ENCODE results near the gene TGM5.
"Not testable (repeated sequence)": the region's sequence is repeated elsewhere in the genome, so short reads cannot be mapped to it uniquely, and the experiment has no call there.

TGM5 gene

DNA sequence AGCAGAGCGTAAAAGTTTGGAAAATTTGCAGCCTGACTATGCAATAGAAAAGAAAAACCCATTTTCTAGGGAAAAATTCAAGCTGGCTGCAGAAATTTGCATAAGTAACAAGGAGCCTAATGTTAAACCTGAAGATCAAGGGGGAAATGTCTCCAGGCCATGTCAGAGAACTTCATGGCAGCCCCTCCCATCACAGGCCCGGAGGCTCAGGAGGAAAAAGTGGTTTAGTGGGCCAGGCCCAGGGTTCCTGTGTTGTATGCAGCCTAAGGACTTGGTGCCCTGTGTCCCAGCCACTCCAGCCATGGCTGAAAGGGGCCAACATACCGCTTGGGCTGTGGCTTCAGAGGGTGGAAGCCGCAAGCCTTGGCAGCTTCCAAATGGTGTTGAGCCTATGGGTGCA lies 68.2 kb downstream of the TGM5 start:
- H3K4me3 Mint-ChIP-seq; H3K4me1 Mint-ChIP-seq (ENCODE audit: low read depth in 2 of 2); H3K9me3 Mint-ChIP-seq; H3K27ac Mint-ChIP-seq; H3K27me3 Mint-ChIP-seq; DNase-seq; ATAC-seq (replicated peaks): not testable (repeated sequence)
- H3K36me3 Mint-ChIP-seq (ENCODE audit: insufficient read depth), result peaks cover 45% of the 10 kb centered on the region

DNA sequence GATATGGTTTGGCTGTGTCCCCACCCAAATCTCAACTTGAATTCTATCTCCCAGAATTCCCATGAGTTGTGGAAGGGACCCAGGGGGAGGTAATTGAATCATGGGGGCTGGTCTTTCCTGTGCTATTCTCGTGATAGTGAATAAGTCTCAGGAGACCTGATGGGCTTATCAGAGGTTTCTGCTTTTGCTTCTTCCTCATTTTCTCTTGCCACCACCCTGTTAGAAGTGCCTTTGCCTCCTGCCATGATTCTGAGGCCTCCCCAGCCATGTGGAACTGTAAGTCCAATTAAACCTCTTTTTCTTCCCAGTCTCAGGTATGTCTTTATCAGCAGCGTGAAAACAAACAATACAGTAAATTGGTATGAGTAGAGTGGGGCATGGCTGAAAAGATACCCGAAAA lies 69.0 kb downstream of the TGM5 start:
- H3K27me3 Mint-ChIP-seq; H3K4me3 Mint-ChIP-seq; ATAC-seq (replicated peaks); DNase-seq; H3K9me3 Mint-ChIP-seq; H3K4me1 Mint-ChIP-seq (ENCODE audit: low read depth in 2 of 2); H3K27ac Mint-ChIP-seq: not testable (repeated sequence)
- H3K36me3 Mint-ChIP-seq (ENCODE audit: insufficient read depth), result peaks cover 53% of the 10 kb centered on the region

DNA sequence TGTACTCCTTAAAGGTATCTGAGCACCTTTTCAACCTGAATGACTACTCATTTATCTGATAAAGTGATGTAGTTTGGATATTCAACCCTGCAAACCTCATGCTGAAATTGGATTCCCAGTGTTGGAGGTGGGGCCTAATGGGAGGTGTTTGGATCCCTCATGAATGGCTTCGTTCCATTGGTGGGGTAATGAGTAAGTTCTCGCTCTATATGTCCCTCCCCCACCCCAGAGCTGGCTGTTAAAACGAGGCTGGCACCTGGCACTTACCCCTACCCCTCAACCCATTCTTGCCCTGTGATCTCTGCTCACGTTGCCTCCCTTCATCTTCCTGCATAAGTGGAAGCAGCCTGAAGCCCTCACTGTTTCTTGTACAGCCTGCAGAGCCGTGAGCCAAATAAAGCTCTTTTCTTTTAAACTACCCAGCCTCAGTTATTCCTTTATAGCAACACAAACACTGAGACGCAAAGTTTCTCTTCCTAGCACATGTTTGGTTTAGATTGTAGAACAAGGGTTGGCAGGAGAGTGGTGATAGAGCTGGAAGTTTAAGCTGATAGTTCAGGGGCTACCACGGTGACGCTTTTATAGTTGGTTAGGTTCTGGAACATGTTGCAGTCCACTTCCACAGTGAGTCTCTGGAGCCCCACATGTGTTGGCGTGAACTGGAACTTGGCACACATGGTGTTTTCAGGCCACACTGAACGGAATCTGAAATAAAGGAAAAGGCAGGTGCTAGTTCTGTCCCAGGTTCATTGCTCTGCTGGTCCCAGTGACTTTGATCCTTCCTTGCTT lies 69.8 kb downstream of the TGM5 start:
- Mint-ChIP-seq H3K27ac (no peak overlapping the region), H3K36me3 (ENCODE audit: insufficient read depth) (peaks cover 61% of the 10 kb centered on the region), H3K27me3 (no peaks in the 10 kb centered on the region), H3K9me3 (no peaks in the 10 kb centered on the region), H3K4me3 (no peak overlapping the region), H3K4me1 (ENCODE audit: low read depth in 2 of 2) (peaks cover 0 to 3% of the 10 kb centered on the region in 2 donors)
- DNase-seq, result no peak
- ATAC-seq (replicated peaks), result no peak

- H3K4me3 Mint-ChIP-seq, result no peak overlapping the region
- no peak for ATAC-seq (replicated peaks)
- peaks cover 0 to 19% of the 10 kb centered on the region in 2 donors for H3K4me1 Mint-ChIP-seq (ENCODE audit: low read depth in 2 of 2)
- H3K9me3 Mint-ChIP-seq, result no peaks in the 10 kb centered on the region
- H3K27me3 Mint-ChIP-seq, result no peaks in the 10 kb centered on the region
- H3K36me3 Mint-ChIP-seq (ENCODE audit: insufficient read depth), result peaks cover 76% of the 10 kb centered on the region
- no peak for DNase-seq
- no peak overlapping the region for H3K27ac Mint-ChIP-seq
Measured at GRCh38 chr15:43194795-43195194, 71.9 kb downstream of the TGM5 start.

- Mint-ChIP-seq H3K9me3 (no peaks in the 10 kb centered on the region), H3K27ac (no peak overlapping the region), H3K36me3 (ENCODE audit: insufficient read depth) (peaks cover 84% of the 10 kb centered on the region), H3K27me3 (no peaks in the 10 kb centered on the region), H3K4me1 (ENCODE audit: low read depth in 2 of 2) (peaks cover 5 to 26% of the 10 kb centered on the region in 2 donors), H3K4me3 (no peak overlapping the region)
- ATAC-seq (replicated peaks), result no peak
- DNase-seq, result no peak
Measured at GRCh38 chr15:43193710-43194109, 73.0 kb downstream of the TGM5 start.

GRCh38 chr15:43190178-43190577 lies 76.5 kb downstream of the TGM5 start:
- ATAC-seq (replicated peaks) (no peak), DNase-seq (no peak)
- Mint-ChIP-seq H3K4me3 (no peak overlapping the region), H3K27ac (no peak overlapping the region), H3K4me1 (ENCODE audit: low read depth in 2 of 2) (peaks cover 21 to 45% of the 10 kb centered on the region in 2 donors), H3K27me3 (no peaks in the 10 kb centered on the region), H3K36me3 (ENCODE audit: insufficient read depth) (peaks cover 80% of the 10 kb centered on the region), H3K9me3 (no peaks in the 10 kb centered on the region)

DNA sequence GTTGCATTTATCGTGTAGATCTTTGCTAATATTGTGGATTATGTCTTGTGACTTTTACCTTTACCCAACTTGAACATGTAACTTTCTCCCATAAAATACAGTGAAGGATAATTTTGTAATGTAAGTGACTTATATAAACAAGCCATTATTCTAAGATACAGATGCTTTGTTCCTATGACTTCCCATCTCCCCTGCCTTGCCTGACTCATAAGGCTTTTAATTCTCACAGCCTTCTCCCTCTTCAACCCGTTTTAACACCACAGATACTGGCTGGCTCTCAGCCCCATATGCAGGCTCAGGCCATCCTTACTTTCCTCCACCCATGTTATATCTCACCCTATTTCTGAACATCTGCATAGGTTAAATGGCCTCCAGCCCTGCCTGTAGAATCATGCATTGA lies 77.4 kb downstream of the TGM5 start:
- H3K27ac Mint-ChIP-seq, result peak overlapping the region in 1 of 2 donors; percentile 21

GRCh38 chr15:43187544-43188155 lies 79.1 kb downstream of the TGM5 start:
- no peaks in the 10 kb centered on the region for H3K9me3 Mint-ChIP-seq
- DNase-seq, result no peak
- H3K36me3 Mint-ChIP-seq (ENCODE audit: insufficient read depth), result peaks cover 62% of the 10 kb centered on the region
- peak overlapping the region; percentile 28 to 71 for H3K27ac Mint-ChIP-seq
- no peaks in the 10 kb centered on the region for H3K27me3 Mint-ChIP-seq
- no peak for ATAC-seq (replicated peaks)
- H3K4me1 Mint-ChIP-seq (ENCODE audit: low read depth in 2 of 2), result peaks cover 28 to 45% of the 10 kb centered on the region in 2 donors
- peak overlapping the region; percentile 90 to 92 for H3K4me3 Mint-ChIP-seq

More for the DNA sequence above, 77.4 kb downstream of the TGM5 start:
- Mint-ChIP-seq H3K27me3 (no peaks in the 10 kb centered on the region), H3K4me1 (ENCODE audit: low read depth in 2 of 2) (peaks cover 28 to 45% of the 10 kb centered on the region in 2 donors), H3K9me3 (no peaks in the 10 kb centered on the region), H3K36me3 (ENCODE audit: insufficient read depth) (peaks cover 78% of the 10 kb centered on the region), H3K4me3 (peak overlapping the region in 1 of 2 donors; percentile 9)
- ATAC-seq (replicated peaks) (no peak), DNase-seq (no peak)

DNA sequence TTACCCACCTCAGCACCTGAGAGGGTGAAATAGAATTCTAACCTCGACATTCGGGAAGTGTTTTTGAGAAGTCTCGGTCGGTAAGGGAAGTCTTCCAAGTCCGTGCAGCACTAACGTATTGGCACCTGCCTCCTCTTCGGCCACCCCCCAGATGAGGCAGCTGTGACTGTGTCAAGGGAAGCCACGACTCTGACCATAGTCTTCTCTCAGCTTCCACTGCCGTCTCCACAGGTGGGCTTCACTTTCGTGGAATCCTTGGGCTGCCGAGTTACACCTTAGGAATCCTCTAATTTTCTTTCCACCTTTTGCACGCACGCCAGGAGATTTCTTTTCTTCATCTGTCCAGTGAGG lies 80.8 kb downstream of the TGM5 start:
- Mint-ChIP-seq H3K9me3 (no peaks in the 10 kb centered on the region), H3K4me3 (peak overlapping the region; percentile 90 to 92), H3K27ac (peak overlapping the region; percentile 96 to 98), H3K36me3 (ENCODE audit: insufficient read depth) (peaks cover 49% of the 10 kb centered on the region), H3K4me1 (ENCODE audit: low read depth in 2 of 2) (peaks cover 28 to 41% of the 10 kb centered on the region in 2 donors), H3K27me3 (no peaks in the 10 kb centered on the region)
- no peak for ATAC-seq (replicated peaks)
- no peak for DNase-seq

GRCh38 chr15:43185157-43186002 lies 81.3 kb downstream of the TGM5 start, which contains the start of gene CCNDBP1:
CCNDBP1 (plus strand) TSS chr15:43185403; CDS start chr15:43185499, 96 bp downstream.
- peaks cover 44% of the 10 kb centered on the region for H3K36me3 Mint-ChIP-seq (ENCODE audit: insufficient read depth)
- DNase-seq, result peak; percentile 82 to 85 (median 85)
- peaks cover 28 to 35% of the 10 kb centered on the region in 2 donors for H3K4me1 Mint-ChIP-seq (ENCODE audit: low read depth in 2 of 2)

DNA sequence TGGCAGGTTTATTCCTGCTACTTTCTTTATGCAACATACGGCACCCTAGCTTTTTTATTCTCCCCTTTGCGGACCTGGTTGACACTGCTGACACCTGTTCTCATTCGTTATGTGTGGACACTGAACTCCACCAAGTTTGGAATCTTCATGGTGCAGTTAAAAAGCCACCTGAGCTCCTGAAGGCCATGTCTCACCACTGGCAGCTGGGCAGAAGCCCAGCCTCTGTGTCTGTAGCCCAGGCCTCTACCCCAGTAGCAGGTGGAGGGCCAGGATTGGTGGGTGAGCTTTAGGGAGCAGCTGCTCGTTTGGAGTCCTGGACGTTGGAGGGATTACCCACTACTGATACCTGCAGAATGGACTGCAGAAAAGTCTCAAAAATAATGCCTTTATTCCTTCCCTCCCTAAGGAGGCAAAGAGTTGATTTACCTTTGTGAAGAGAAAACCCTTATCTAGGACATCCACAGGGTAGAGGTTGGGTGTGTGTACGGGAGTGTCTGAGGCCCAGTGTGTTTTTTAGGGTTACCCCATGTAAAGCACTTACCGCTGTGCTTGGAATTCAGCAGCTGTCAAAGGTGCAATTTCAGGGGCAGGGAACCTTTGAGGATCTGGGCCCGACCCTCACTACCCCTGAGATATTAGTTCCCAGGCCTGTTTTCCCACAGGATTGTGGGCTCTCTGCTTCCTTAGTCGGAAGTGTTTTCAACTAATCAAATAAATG lies 82.2 kb downstream of the TGM5 start:
- Mint-ChIP-seq H3K36me3 (ENCODE audit: insufficient read depth) (peaks cover 40% of the 10 kb centered on the region), H3K4me3 (peak overlapping the region; percentile 90 to 92), H3K27ac (peak overlapping the region; percentile 96 to 98), H3K4me1 (ENCODE audit: low read depth in 2 of 2) (peaks cover 27% of the 10 kb centered on the region in 2 donors), H3K27me3 (no peaks in the 10 kb centered on the region), H3K9me3 (no peaks in the 10 kb centered on the region)
- ATAC-seq (replicated peaks), result no peak
- DNase-seq, result no peak

More at GRCh38 chr15:43185157-43186002, 81.3 kb downstream of the TGM5 start, which contains the start of gene CCNDBP1:
- Mint-ChIP-seq H3K27ac (peak within 1 kb of the TSS; percentile 96 to 98), H3K9me3 (no peaks in the 10 kb centered on the region), H3K4me3 (peak within 1 kb of the TSS; percentile 90 to 92), H3K27me3 (no peaks in the 10 kb centered on the region)
- peak; percentile 84 for ATAC-seq (replicated peaks)

DNA sequence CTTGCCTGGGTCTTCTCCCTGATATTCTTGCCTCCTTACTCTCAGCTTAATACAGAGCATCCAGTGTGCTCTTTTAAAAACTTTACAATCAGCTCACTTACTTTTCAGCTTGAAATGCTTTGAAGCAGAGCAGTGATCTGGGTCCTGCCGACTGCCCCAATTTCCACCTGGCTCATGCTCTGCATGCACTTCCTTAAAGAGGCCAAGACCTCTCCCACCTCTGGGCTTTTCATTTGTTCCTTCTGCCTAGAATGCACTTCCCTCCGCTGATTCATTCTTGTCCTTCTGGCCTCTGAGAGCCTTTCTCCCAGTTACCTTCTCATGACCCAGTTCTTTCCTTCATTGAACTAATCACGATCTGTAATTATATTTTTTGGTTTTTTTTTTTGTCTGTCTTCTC lies 83.5 kb downstream of the TGM5 start:
- no peaks in the 10 kb centered on the region for H3K9me3 Mint-ChIP-seq
- no peak for ATAC-seq (replicated peaks)
- H3K27ac Mint-ChIP-seq, result peak overlapping the region; percentile 49 to 62
- DNase-seq, result no peak
- no peaks in the 10 kb centered on the region for H3K27me3 Mint-ChIP-seq
- no peak overlapping the region for H3K4me3 Mint-ChIP-seq
- peaks cover 38% of the 10 kb centered on the region for H3K36me3 Mint-ChIP-seq (ENCODE audit: insufficient read depth)
- H3K4me1 Mint-ChIP-seq (ENCODE audit: low read depth in 2 of 2), result peaks cover 22 to 23% of the 10 kb centered on the region in 2 donors
